GM12892 (cell line): ENCODE data around the gene CAMTA1.

Experiments used
- DNase-seq: peaks from one replicate; pipeline ENCODE4 v3.0.0; 2011; ENCODE audit not compliant: insufficient read length
- FAIRE-seq: peaks from 2 replicates; lab custom pipeline; 2011; peaks lifted over from hg19 to GRCh38; lab: Jason Lieb, UNC
- POLR2A ChIP-seq: IDR thresholded peaks from 2 replicates; pipeline ENCODE4 v1.6.1; 2011; ENCODE audit warnings: low read depth, low read length, control low read depth
- POLR2AphosphoS5 ChIP-seq: IDR thresholded peaks from 2 replicates; pipeline ENCODE4 v1.6.1; 2011; ENCODE audit warnings: low read depth, low read length, control low read depth
- TAF1 ChIP-seq: IDR thresholded peaks from 2 replicates; pipeline ENCODE4 v1.6.1; 2011; ENCODE audit warnings: low read depth, mild to moderate bottlenecking, control low read depth, low read length, borderline replicate concordance

The CAMTA1 gene

DNA sequence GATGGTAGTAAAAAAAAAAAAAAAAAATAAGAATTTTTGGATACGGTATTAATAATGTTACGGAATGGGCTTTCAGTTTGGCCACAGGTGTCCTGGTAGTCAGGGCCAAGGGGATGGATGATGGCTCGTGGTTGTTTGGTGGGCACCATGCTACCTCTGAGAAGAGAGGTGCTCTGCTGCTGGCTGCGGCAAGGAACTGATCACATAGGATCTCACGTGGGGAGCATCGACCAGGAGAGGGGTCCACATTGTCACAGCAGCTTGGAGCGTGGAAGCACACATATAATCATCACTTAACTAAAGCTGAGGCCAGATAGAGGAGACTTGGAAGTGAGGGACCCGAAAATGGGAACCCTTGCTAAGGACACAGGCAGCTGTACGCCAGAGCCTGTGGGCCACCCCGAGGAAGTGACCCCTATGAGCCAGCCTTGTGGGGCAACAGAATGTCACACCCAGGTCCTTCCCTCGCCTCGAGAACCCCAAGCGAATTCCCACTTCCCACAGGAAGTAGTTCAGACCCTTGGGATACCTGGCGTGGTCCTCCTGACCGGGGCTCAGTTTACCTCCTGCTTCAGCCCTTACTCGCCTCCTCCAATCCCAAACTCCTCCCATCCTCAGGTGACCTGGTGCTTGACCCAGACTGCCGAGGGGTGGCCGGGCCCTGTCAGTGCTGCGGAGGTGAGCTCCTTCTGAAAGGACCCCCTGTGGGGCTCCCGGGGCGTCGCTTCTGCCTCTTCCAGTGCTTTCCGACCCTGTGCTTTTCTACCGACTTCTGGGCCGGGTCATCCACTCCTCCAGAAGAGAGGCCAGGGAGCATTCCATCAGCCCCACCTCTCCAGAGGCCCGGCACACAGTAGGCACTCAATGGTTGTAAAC lies 222.0 kb downstream of the CAMTA1 start:
- no peak for DNase-seq
- no peak for TF ChIP-seq POLR2AphosphoS5
- TF ChIP-seq POLR2A, result no peak
- TF ChIP-seq TAF1, result no peak
- no peak for FAIRE-seq

DNA sequence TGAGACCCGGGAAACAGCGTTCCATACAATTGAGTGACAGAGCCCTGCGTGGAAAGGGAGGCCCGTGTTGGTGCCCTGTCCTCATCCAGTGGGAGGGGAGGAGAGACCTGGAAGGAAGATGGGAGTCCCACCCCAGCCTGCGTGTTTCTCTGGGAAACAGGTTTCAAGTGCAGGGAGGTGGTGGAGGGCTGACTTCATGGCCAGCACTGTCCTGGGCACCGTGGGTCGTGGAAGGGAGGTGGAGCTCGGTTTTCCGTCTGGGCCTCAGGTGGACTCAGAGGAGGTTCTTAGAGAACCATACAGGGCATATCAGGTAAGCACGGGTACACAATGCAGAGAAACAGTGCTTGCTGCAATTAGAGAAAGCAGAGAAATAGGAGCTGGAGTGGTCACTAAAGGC lies 222.6 kb downstream of the CAMTA1 start:
- no peak for DNase-seq
- TF ChIP-seq TAF1 (no peak), POLR2A (no peak), POLR2AphosphoS5 (no peak)
- FAIRE-seq, result no peak

DNA sequence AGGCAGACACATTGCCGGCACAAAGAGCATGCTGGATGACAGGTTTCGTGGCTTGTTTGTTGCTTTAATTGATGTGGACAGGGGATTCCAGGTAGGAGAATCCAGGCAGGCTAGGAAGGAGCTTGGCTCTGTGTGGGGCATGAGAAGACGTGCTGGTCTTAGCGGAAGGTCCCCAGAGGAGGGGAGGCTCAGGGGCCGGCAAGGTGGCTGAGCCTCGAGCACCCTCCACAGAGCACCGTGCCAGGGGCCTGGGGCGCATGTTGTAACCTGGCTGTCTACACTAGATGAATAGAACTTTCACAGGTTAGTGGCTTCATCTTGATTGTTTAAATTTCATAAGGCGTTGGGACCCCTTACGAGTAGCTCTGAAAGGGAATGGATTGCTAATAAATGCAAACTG lies 223.1 kb downstream of the CAMTA1 start:
- TF ChIP-seq POLR2AphosphoS5 (no peak), TAF1 (no peak), POLR2A (no peak)
- DNase-seq (no peak), FAIRE-seq (no peak)

DNA sequence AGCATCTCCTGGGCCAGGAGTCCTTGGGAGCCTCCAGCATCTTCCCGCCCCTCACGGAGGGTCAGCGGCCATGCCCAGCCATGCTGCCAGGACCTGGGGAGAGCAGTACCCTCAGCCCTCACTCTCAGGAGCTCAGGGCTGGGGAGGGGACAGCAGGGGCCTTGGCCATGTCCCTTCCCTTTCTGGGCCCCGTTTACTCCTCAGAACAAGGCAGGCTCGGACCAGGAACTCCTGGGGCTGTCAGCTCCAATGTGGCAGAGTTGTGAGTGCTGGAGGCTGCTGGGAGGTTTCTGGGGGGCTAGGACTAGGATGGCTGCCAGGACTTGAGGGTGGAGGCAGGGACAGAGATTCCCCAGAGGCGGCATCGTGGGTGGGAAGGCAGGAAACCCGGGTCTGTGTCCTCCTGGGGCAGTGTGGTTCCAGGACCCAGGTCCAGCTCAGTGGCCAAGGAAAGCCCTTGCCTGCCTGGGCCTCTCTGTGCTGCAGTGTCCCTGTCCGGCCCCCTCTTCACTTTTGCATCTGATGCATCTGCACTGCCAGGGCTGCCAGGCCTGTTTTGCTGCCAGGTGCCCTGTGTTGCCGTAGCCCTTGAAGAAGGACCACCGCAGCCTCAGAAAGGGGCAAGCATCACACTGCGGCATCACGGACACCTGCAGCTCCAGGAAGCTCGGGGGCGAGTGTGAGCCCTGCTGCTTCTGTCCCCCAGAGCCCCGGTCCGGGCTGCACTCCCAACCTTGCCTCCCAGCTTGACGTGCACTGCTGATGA lies 223.9 kb downstream of the CAMTA1 start:
- no peak for TF ChIP-seq TAF1
- FAIRE-seq (no peak), DNase-seq (no peak)

DNA sequence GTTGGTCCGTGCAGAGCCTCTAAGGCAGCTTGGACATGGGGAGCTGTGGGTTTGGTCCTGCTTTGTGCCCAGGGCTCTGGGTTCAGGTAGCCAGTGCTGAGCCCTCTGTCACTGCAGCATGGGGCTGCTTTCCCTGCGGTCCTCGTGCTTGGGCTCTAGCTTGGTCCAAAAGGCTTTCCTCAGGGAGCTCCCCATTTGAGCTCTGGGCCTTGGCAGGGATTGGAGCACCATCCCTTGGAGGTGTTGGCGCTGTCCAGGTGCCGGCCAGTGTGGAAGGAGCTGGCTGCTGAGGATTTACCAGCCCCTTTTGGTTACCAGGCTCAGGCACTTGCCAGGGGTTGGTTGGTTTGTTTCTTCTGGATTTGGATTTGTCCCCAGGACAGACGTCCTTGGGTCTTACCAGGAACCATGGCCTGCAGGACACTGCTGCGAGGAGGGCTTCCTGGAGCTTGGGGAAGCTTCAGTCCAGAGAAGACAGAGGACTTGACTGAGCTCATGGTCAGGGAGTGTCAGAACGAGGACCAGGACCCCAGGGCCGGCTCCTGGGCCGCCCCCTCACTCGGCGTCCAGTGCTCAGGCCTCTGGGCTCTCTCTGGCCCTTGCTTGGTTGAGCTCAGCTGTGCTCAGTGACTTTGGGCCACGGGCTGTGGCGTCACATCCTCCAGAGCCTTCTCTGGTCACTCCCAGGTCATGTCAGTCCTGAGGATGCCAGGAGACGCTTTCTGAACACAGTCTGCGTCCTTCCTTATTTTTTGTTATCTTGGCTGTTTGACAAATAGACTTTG lies 224.7 kb downstream of the CAMTA1 start:
- DNase-seq, result no peak
- no peak for FAIRE-seq

DNA sequence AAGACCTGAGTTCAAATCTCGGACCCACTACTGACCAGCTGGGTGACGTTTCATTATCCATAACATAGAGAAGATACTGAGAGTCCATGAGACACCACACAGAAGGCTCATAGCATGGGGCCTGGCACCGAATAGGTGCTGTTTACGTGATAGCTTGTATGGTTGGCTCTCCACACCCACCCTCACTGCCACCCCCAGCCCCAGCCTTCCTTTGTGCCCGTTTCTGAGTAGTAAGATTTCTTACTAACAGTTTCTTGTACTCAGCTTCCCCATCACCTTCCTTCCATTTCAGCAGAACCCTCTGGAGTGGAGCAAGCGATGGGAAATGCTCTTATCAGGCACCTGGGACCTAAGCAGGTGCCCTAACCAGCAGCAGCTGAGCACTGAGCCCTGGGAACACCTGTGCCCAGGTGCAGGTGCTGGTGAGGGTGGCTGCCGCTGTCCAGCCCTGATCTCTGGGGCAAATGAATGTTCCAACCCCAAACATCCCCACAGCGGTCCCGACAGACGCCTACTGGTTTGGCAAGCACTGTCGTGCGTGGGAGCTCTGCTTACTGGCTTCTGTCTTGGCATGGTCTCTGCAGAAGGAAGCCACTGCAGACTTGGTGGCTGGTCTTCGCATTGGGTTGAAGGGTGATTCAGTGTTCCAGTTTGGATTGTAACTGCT lies 225.4 kb downstream of the CAMTA1 start:
- DNase-seq (no peak), FAIRE-seq (no peak)
- TF ChIP-seq TAF1, result no peak
- no peak for TF ChIP-seq POLR2A
- no peak for TF ChIP-seq POLR2AphosphoS5

More for the DNA sequence above, 224.7 kb downstream of the CAMTA1 start:
- TF ChIP-seq TAF1 (no peak), POLR2A (no peak), POLR2AphosphoS5 (no peak)

DNA sequence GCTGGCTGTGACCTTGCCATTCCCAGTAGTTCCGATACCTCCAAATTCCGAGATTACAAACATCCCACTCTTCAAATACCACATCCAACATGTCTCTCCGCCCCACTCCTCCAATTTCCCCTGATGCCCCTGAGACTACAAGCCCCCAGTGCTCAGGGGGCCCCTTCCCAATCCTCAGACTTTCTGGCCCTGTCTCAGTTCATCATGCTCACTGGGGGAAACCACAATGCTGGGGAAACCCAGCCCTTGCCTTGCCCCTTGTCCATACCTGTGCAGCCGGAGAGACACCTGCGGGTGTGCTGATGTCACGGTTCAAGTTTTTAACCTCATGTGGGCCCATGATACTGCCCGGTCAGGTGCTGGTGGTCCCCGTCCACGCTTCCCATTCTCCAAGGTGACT lies 226.6 kb downstream of the CAMTA1 start:
- FAIRE-seq (no peak), DNase-seq (no peak)
- TF ChIP-seq POLR2AphosphoS5 (no peak), POLR2A (no peak), TAF1 (no peak)

DNA sequence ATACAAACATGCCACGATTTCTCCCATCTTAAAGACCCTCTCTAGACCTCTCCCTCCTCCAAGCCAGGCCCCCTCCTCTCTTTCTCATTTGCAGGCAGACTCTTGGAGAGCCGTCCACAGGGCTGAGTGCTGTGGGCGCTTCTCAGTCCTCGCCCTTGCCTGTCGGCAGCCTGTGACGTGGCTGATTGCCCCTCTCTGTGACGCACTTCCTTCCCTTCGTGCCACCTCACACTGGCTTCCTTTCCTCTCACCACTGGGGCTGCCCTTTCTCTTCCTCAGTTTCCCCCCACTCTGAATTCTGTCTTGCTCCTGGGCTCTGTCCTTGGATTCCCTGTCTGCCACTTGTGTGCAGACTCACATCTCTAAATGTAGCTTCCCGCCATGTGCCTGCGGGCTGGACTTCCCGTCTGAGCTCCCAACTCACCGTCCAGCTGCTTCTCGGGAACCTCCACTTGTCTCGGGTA lies 227.2 kb downstream of the CAMTA1 start:
- DNase-seq, result no peak
- no peak for TF ChIP-seq POLR2AphosphoS5
- TF ChIP-seq POLR2A, result no peak
- no peak for TF ChIP-seq TAF1
- FAIRE-seq, result no peak

DNA sequence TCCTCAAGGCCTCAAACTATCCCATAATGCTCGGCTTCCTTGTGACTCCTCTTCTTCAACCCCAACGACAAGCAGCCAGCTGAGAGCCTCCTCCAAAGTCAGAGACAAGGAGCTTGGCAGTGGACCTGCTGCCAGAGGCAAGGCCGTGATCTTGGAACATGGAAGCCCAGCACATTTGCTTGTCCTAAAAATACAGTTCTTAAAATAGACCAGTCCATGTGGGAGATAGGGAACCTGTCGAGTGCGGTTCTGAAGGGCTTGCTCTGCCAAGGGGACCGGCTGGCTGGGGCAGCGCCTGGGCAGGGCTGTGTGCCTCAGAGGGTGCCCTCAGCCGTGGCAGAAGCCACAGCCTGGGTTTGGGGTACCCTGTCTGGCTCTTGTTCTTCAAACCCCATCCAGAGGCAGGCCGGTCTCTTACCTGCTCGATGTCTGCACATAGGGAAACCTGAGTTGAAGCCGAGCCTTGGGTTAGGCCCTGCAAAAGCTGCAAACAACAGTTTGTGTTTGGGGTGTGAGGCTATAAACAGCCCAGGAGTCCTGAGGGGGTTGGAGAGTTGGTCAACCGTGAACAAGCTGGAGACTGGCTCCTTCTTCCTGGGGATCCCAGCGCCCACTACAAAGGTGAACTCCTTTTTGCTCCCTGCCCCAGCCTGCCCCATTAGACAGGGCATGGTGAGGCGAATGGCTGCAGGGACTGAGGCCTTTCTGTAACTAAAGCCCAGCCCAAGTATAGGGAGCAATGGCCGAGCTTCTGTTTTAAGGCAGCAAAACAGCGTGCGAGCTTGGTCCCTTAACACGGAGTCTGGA lies 228.8 kb downstream of the CAMTA1 start:
- DNase-seq (no peak), FAIRE-seq (no peak)
- TF ChIP-seq POLR2AphosphoS5 (no peak), POLR2A (no peak), TAF1 (no peak)

DNA sequence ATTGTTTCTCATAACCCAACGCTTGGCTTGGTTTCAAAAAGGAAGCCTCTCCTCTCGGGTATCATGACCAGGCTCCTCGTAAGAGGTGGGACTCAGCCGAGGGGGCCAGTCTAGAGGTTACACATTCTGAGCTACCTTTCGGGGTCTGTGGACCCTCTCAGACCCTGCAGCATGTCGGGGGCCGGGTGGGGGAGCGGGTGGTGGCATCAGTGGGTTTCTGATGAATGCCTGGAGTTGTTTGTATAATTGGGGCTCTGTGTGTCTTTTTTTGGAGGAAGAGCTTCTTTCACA lies 229.3 kb downstream of the CAMTA1 start:
- no peak for DNase-seq
- no peak for FAIRE-seq
- no peak for TF ChIP-seq TAF1

DNA sequence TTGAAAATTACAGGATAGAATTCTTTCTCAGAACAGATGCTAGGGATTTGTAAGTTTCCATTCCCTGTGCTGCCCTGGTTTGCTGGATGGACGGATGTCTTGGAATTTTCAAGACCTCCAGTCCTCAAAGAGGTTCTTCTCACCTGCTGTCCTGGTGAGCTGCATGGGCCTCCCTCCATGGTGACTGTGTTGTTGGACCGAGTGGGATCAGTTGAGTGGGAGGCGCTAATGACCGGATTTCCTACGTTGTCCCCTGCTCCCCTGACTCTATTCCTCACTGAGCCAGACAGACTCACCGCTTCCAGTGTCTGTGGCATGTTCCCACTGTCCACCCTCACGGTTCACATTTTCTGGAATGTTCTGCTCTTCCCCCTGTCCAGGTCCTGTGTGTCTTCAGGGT lies 229.8 kb downstream of the CAMTA1 start:
- no peak for FAIRE-seq
- no peak for DNase-seq
- no peak for TF ChIP-seq POLR2A
- TF ChIP-seq TAF1, result no peak
- TF ChIP-seq POLR2AphosphoS5, result no peak

DNA sequence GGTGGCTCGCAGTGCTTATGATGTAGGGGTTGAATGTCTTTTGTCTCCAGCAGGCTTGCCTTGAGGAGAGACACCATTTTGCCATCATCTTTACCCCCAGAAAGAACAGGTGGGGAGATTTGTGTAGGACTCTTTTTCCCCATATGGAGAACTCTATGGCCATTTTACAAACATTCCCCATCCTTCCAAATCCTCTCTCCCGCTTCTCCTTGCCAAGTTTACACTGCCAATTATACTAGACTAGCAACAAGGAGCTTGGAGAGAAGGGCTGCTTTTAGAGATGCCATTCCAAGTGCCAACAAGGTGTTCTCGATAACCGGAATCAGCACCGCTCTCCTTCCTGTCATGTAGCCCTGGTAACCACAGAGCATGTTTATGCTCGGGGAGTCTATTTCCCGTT lies 233.1 kb downstream of the CAMTA1 start:
- no peak for FAIRE-seq

More for the DNA sequence above, 233.1 kb downstream of the CAMTA1 start:
- no peak for DNase-seq
- no peak for TF ChIP-seq POLR2AphosphoS5
